Ishikawa (cell line): ENCODE measurements around the gene PRPH.

ENCODE experiments used
- CEBPB ChIP-seq: IDR thresholded peaks from 2 replicates; pipeline ENCODE4 v1.6.1; 2012
- CREB1 ChIP-seq: IDR thresholded peaks from 2 replicates; pipeline ENCODE4 v1.6.1; 2012; ENCODE audit warnings: low read depth
- EGR1 ChIP-seq: IDR thresholded peaks from 2 replicates; pipeline ENCODE4 v1.6.1; 2012
- EP300 ChIP-seq: IDR thresholded peaks from 2 replicates; pipeline ENCODE4 v1.6.1; 2012; ENCODE audit warnings: borderline replicate concordance
- FOXM1 ChIP-seq: IDR thresholded peaks from 2 replicates; pipeline ENCODE4 v1.6.1; 2012; ENCODE audit warnings: low read depth, borderline replicate concordance
- NFIC ChIP-seq: IDR thresholded peaks from 2 replicates; pipeline ENCODE4 v1.6.1; 2012
- RAD21 ChIP-seq: IDR thresholded peaks from 2 replicates; pipeline ENCODE4 v1.6.1; 2012; ENCODE audit warnings: low read depth
- TAF1 ChIP-seq: IDR thresholded peaks from 2 replicates; pipeline ENCODE4 v1.6.1; 2012; ENCODE audit warnings: low read depth, mild to moderate bottlenecking
- TCF12 ChIP-seq: IDR thresholded peaks from 2 replicates; pipeline ENCODE4 v1.6.1; 2012; ENCODE audit warnings: low read depth
- TEAD4 ChIP-seq: IDR thresholded peaks from 2 replicates; pipeline ENCODE4 v1.6.1; 2012
- YY1 ChIP-seq: IDR thresholded peaks from 2 replicates; pipeline ENCODE4 v1.6.1; 2012; ENCODE audit warnings: low read depth
- ZBTB7A ChIP-seq: IDR thresholded peaks from 2 replicates; pipeline ENCODE4 v1.6.1; 2012; ENCODE audit warnings: low read depth
- TF ChIP-seq, protein P1 (sequence below): IDR thresholded peaks from 2 replicates; pipeline ENCODE4 v1.6.1; 2012
- TF ChIP-seq, protein P2 (sequence below): IDR thresholded peaks from 2 replicates; pipeline ENCODE4 v1.6.1; 2012; ENCODE audit warnings: low read depth, mild to moderate bottlenecking
- TF ChIP-seq, protein P3 (sequence below): IDR thresholded peaks from 2 replicates; pipeline ENCODE4 v1.6.1; 2012

Gene PRPH

DNA sequence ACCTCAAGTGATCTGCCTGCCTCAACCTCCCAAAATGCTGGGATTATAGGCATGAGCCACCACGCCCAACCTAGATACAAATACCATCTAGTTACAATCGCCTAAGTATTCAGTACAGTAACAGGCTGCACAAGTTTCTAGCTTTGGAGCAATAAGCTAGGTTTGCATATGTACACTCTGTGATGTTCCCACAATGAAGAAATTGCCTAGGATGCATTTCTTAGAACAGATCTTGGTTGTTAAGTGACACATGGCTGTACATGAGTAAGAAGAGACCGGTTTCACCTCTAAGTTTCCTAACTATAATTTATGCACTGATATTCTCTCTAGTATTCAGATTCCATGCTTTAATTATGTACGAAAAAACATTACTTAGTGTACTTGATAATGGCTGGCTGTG is 35.5 kb upstream of the PRPH start:
- no peak for TF ChIP-seq NFIC
- no peak for TF ChIP-seq CREB1
- TF ChIP-seq TCF12 = no peak
- TF ChIP-seq, protein P1, sequence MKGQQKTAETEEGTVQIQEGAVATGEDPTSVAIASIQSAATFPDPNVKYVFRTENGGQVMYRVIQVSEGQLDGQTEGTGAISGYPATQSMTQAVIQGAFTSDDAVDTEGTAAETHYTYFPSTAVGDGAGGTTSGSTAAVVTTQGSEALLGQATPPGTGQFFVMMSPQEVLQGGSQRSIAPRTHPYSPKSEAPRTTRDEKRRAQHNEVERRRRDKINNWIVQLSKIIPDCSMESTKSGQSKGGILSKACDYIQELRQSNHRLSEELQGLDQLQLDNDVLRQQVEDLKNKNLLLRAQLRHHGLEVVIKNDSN = no peak
- TF ChIP-seq TAF1 = no peak
- no peak for TF ChIP-seq TEAD4
- TF ChIP-seq ZBTB7A = no peak
- no peak for TF ChIP-seq FOXM1
- TF ChIP-seq EGR1 = no peak
- TF ChIP-seq, protein P2, sequence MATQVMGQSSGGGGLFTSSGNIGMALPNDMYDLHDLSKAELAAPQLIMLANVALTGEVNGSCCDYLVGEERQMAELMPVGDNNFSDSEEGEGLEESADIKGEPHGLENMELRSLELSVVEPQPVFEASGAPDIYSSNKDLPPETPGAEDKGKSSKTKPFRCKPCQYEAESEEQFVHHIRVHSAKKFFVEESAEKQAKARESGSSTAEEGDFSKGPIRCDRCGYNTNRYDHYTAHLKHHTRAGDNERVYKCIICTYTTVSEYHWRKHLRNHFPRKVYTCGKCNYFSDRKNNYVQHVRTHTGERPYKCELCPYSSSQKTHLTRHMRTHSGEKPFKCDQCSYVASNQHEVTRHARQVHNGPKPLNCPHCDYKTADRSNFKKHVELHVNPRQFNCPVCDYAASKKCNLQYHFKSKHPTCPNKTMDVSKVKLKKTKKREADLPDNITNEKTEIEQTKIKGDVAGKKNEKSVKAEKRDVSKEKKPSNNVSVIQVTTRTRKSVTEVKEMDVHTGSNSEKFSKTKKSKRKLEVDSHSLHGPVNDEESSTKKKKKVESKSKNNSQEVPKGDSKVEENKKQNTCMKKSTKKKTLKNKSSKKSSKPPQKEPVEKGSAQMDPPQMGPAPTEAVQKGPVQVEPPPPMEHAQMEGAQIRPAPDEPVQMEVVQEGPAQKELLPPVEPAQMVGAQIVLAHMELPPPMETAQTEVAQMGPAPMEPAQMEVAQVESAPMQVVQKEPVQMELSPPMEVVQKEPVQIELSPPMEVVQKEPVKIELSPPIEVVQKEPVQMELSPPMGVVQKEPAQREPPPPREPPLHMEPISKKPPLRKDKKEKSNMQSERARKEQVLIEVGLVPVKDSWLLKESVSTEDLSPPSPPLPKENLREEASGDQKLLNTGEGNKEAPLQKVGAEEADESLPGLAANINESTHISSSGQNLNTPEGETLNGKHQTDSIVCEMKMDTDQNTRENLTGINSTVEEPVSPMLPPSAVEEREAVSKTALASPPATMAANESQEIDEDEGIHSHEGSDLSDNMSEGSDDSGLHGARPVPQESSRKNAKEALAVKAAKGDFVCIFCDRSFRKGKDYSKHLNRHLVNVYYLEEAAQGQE = no peak
- no peak for TF ChIP-seq EP300
- no peak for TF ChIP-seq CEBPB
- TF ChIP-seq, protein P3, sequence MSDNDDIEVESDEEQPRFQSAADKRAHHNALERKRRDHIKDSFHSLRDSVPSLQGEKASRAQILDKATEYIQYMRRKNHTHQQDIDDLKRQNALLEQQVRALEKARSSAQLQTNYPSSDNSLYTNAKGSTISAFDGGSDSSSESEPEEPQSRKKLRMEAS = no peak
- no peak for TF ChIP-seq YY1
- TF ChIP-seq RAD21 = no peak

GRCh38 chr12:49260166-49260565 is 34.8 kb upstream of the PRPH start:
- TF ChIP-seq TEAD4 = no peak
- TF ChIP-seq, protein P2 = no peak
- no peak for TF ChIP-seq EGR1
- no peak for TF ChIP-seq CREB1
- TF ChIP-seq YY1 = no peak
- TF ChIP-seq FOXM1 = no peak
- TF ChIP-seq EP300 = no peak
- TF ChIP-seq, protein P1 = no peak
- no peak for TF ChIP-seq TAF1
- no peak for TF ChIP-seq CEBPB
- TF ChIP-seq NFIC = no peak
- TF ChIP-seq, protein P3 = no peak
- no peak for TF ChIP-seq ZBTB7A

DNA sequence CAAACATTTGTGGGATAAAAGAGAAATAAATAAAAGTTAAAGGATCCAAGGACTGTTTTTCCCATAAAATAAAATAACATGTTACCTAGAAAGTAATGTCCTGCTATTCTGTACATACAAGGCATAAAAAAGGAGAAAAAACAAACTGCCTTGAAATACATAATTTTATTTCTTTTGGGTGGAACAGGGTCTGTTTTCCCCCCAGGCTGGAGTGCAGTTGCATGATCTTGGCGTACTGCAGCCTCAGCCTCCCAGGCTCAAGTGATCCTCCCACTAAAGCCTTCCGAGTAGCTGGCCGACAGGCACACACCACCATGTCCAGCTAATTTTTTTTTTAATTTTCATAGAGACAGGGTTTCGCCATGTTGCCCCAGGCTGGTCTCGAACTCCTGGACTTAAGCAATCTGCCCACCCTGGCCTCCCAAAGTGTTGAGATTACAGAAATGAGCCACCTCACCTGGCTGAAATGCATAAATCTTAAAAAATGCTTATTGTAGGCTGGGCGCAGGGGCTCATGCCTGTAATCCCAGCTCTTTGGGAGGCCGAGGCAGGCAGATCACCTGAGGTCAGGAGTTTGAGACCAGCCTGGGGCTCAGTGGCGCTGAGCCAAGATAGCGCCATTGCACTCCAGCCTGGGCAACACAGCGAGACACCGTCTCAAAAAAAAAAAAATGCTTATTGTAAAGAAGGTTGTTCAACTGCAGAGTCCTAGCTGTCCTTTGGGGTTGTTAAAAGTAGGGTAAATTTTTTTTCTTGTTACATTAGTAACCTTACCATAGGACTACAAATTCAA is 34.2 kb upstream of the PRPH start:
- TF ChIP-seq NFIC = 0 out of 2 replicates have a peak, but pooled peaks have one; percentile 19
- no peak for TF ChIP-seq YY1
- no peak for TF ChIP-seq CREB1

- no peak for TF ChIP-seq CREB1
- TF ChIP-seq, protein P3 = no peak
- TF ChIP-seq NFIC = no peak
- TF ChIP-seq, protein P1 = no peak
- TF ChIP-seq CEBPB = no peak
- no peak for TF ChIP-seq EP300
- no peak for TF ChIP-seq TAF1
- TF ChIP-seq FOXM1 = no peak
- TF ChIP-seq TEAD4 = no peak
- TF ChIP-seq TCF12 = no peak
- no peak for TF ChIP-seq EGR1
- no peak for TF ChIP-seq ZBTB7A
- TF ChIP-seq, protein P2 = no peak
- TF ChIP-seq YY1 = no peak
- no peak for TF ChIP-seq RAD21
Observed at GRCh38 chr12:49261721-49262120, 33.2 kb upstream of the PRPH start.
